AG04450 (cell line): ENCODE results near the gene MRGPRF. TPM values are rescaled to one million over a fixed set of nuclear protein-coding genes. Genes with fewer than 3 reads are reported as not detected.

Experiments used
- CTCF ChIA-PET: fragments of 300-600, 350-600 bp; formaldehyde crosslinking; extraction: SDS; loops from one replicate; lab custom pipeline; 2022; ENCODE audit warnings: antibody characterized with exemption, inconsistent platforms; lab: Charles Lee
- POLR2A ChIA-PET: fragments of 350-600 bp; formaldehyde crosslinking; extraction: SDS; loops from one replicate; lab custom pipeline; 2021; ENCODE audit warnings: antibody characterized with exemption, inconsistent platforms; lab: Yijun Ruan, JAX
- DNase-seq: peaks from one replicate; pipeline ENCODE4 v3.0.0-alpha.2; 2011; ENCODE audit warnings: low read depth, low spot score
- H3K27ac ChIP-seq: one replicate; pipeline ENCODE4 v1.5.1; 2012; ENCODE audit warnings: low read depth, low read length, control low read depth
- H3K27me3 ChIP-seq: one replicate; pipeline ENCODE4 v1.6.0; 2012; ENCODE audit warnings: low read length; ENCODE audit not compliant: control insufficient read depth, insufficient read depth
- H3K4me3 ChIP-seq: 2 replicates; pipeline ENCODE4 v1.5.1; 2011; ENCODE audit warnings: mild to moderate bottlenecking, low read depth, low read length, control low read depth
- H3K9me3 ChIP-seq: 2 replicates; pipeline ENCODE4 v1.5.1; 2012; ENCODE audit warnings: low read length; ENCODE audit not compliant: control insufficient read depth, insufficient read depth
- CTCF ChIP-seq: IDR thresholded peaks from 2 replicates; pipeline ENCODE4 v1.5.1; 2011; ENCODE audit warnings: low read depth, low read length, control low read depth, inconsistent platforms
- polyA plus RNA-seq: library from polyadenylated mRNA; depleted of rRNA; stranded (reverse); fragments of >200 nt; gene quantifications from 2 replicates; pipeline ENCODE4 v1.2.3, GENCODE V29; 2011

MRGPRF gene
- polyA plus RNA-seq, 1 experiment = 28.6 TPM

GRCh38 chr11:69055598-69056516 is 42.8 kb upstream of the MRGPRF start:
- Histone ChIP-seq H3K27me3 (no peaks in the 10 kb centered on the region), H3K4me3 (no peak overlapping the region), H3K27ac (no peak overlapping the region), H3K9me3 (no peaks in the 10 kb centered on the region)
- ChIA-PET CTCF (interaction anchor here (2.9 kb wide), 1 partner anchor 11 kb away, joined by 15 read pairs; no protein-coding TSS in a partner anchor), POLR2A (no interaction called here)
- no peak for DNase-seq
- no peak for TF ChIP-seq CTCF

DNA sequence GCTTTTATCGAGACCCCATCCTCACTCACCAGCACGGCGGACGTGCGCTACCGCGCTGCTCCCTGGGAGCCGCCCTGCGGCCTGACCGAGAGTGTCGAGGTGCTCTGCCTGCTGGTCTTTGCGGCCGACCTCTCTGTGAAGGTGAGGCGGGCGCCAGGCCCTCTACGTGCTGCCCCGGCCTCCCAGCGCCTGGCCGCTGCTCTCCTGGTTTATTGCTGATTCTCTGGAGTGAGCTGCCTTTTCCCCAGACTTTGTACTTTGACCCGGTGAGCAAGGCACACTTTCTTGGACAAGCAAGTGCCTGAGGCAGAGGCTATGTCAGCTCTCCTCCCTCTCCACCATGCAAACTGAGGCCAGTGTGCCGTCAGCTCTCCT is 42.2 kb upstream of the MRGPRF start:
- Histone ChIP-seq H3K27ac (no peak overlapping the region), H3K27me3 (no peaks in the 10 kb centered on the region), H3K9me3 (no peaks in the 10 kb centered on the region), H3K4me3 (no peak overlapping the region)
- TF ChIP-seq CTCF = no peak
- ChIA-PET POLR2A (no interaction called here), CTCF (interaction anchor here (2.9 kb wide), 1 partner anchor 11 kb away, joined by 15 read pairs; no protein-coding TSS in a partner anchor)
- DNase-seq = no peak

DNA sequence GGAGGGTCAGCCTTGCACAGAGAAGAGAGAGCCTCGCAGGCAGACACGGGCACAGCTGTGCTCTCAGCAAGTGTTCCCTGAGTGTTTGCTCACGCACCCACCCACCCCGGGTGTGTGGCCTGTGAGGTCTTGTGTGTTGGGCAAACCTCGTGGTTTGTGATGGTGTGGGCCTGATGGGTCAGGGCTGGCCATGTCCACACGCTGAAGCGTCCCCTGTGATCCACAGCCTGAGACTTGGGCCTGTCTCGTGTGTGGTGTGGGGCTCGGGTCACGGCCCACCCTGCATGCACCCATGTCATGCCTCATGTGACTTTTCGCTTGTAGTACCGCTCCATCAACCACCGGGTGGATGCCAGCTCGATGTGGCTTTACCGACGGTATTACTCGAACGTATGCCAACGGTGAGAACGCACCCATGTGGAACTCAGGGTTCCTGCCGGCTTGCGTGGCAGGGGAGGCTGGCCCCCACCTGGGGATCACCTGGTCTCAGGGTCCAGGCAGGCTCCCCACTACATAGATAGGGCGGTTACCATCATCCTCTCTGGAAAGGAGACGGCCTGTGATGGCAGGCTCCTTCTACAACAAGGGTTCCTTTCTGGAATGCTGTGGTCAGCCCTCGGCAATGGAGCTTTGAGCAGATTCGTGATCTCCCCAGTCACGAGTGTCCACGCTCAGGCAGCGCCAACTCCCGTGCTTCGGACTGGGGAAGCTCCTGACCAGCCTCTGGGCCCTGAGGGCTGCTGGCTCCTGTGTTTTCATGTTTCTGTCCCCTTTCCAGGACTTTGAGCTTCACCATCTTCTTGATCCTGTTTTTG is 41.6 kb upstream of the MRGPRF start:
- Histone ChIP-seq H3K9me3 (no peaks in the 10 kb centered on the region), H3K27me3 (no peaks in the 10 kb centered on the region), H3K4me3 (no peak overlapping the region), H3K27ac (no peak overlapping the region)
- CTCF ChIA-PET = no interaction called here
- no peak for DNase-seq
- POLR2A ChIA-PET = no interaction called here
- TF ChIP-seq CTCF = no peak

DNA sequence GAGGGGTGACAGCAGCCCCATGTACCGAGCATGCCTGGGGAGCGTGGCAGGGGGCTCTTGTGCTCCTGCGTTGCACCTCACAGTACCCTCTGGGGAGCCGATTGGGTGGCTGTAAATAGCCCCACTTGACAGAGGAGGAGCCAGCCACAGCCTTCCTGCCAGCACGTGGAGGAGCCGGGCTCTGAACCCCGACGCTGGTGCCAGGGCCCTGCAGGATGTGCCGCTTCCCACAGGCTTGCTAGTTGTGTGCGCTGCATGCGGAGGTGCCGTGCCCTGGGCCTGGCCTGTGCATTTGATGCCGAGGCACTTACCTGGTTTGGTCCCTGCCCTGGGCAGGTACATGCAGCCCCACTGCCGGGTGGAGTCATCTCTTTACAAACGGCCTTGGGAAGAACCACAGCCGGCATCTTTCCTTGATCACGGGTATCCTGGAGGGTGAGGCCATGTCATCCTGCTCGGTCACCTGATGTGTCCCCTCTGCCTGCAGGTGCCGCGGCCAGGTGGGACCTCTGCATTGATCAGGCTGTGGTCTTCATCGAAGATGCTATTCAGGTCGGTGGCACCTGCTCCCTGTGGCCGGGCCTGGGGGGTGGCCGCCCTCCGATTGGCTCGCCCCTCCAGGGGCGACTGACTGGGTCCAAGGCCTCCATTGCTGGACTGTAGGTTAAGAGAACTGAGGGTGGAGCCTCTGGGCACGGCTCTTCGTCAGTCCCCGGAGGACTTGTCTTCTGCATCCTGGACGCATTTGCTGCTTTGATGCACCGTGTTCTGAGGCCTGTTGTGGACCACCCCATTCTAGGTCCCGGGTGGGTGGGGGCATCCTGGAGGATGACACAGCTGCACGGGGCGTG is 40.7 kb upstream of the MRGPRF start:
- TF ChIP-seq CTCF = no peak
- Histone ChIP-seq H3K27me3 (no peaks in the 10 kb centered on the region), H3K9me3 (no peaks in the 10 kb centered on the region), H3K27ac (no peak overlapping the region), H3K4me3 (no peak overlapping the region)
- POLR2A ChIA-PET = no interaction called here
- CTCF ChIA-PET = no interaction called here
- no peak for DNase-seq
